Neural cell (in vitro differentiated cells): ENCODE data around the gene ARAP2. TPM values are rescaled to one million over a fixed set of nuclear protein-coding genes. Genes with fewer than 3 reads are reported as not detected.

Experiments used
- H2AFZ ChIP-seq: fragments of 200-600, 300-800 bp; sonication (generic), shearing (Covaris generic); 2 replicates; pipeline ENCODE4 v1.6.0; 2014; ENCODE audit warnings: low read depth, mild to moderate bottlenecking, antibody characterized with exemption, low read length, moderate library complexity
- H3F3A ChIP-seq: fragments of 200-600 bp; shearing (Covaris generic); 2 replicates; pipeline ENCODE4 v1.6.1; 2016; ENCODE audit warnings: mild to moderate bottlenecking, moderate library complexity, mixed read lengths, antibody characterized with exemption, low read length; ENCODE audit not compliant: insufficient read depth, poor library complexity, severe bottlenecking
- H3K27ac ChIP-seq: fragments of 200-600, 300-800 bp; sonication (generic), shearing (Covaris generic); 2 replicates; pipeline ENCODE4 v1.5.1; 2014; ENCODE audit warnings: mild to moderate bottlenecking, low read length, moderate library complexity
- H3K27me3 ChIP-seq: fragments of 300-800, 200-600 bp; sonication (generic), shearing (Covaris generic); 2 replicates; pipeline ENCODE4 v1.6.0; 2014; ENCODE audit warnings: mild to moderate bottlenecking, low read depth, low read length, moderate library complexity; ENCODE audit not compliant: insufficient read depth
- H3K36me3 ChIP-seq: fragments of 300-800, 200-600 bp; sonication (generic), shearing (Covaris generic); 2 replicates; pipeline ENCODE4 v1.5.1; 2014; ENCODE audit warnings: mild to moderate bottlenecking, antibody characterized with exemption, low read length, moderate library complexity; ENCODE audit not compliant: insufficient read depth
- H3K4me2 ChIP-seq: fragments of 300-800, 200-600 bp; sonication (generic), shearing (Covaris generic); 2 replicates; pipeline ENCODE4 v1.6.0; 2014; ENCODE audit warnings: mild to moderate bottlenecking, low read length
- H3K4me3 ChIP-seq: fragments of 300-800, 200-600 bp; sonication (generic), shearing (Covaris generic); 2 replicates; pipeline ENCODE4 v1.5.1; 2014; ENCODE audit warnings: mild to moderate bottlenecking, low read length, moderate library complexity
- H3K79me2 ChIP-seq: fragments of 200-600 bp; shearing (Covaris generic); replicated peaks from 2 replicates; pipeline ENCODE4 v1.6.0; 2014; ENCODE audit warnings: mild to moderate bottlenecking, low read length, moderate library complexity; ENCODE audit not compliant: insufficient read depth
- H3K9ac ChIP-seq: fragments of 300-800, 200-600 bp; sonication (generic), shearing (Covaris generic); 2 replicates; pipeline ENCODE4 v1.6.1; 2016; ENCODE audit warnings: mild to moderate bottlenecking, low read length, mixed read lengths
- H3K9me2 ChIP-seq: fragments of 200-600 bp; shearing (Covaris generic); 2 replicates; pipeline ENCODE4 v1.6.1; 2016; ENCODE audit warnings: mild to moderate bottlenecking, low read length, mixed read lengths; ENCODE audit not compliant: insufficient read depth
- H3K9me3 ChIP-seq: fragments of 200-600, 300-800 bp; sonication (generic), shearing (Covaris generic); 2 replicates; pipeline ENCODE4 v1.6.1; 2016; ENCODE audit warnings: mild to moderate bottlenecking, mixed run types, low read length, moderate library complexity, mixed read lengths
- H4K20me1 ChIP-seq: fragments of 200-600 bp; shearing (Covaris generic); 2 replicates; pipeline ENCODE4 v1.6.1; 2016; ENCODE audit warnings: mild to moderate bottlenecking, mixed run types; ENCODE audit not compliant: insufficient read depth
- CTCF ChIP-seq: fragments of 450-650 bp; IDR thresholded peaks from 2 replicates; pipeline ENCODE4 v1.5.1; 2014; ENCODE audit warnings: antibody characterized with exemption, mild to moderate bottlenecking, moderate library complexity; ENCODE audit not compliant: poor library complexity, severe bottlenecking
- EP300 ChIP-seq: fragments of 450-650 bp; conservative IDR thresholded peaks from 2 replicates; pipeline ENCODE4 v1.6.1; 2014; ENCODE audit warnings: antibody characterized with exemption, mild to moderate bottlenecking, moderate library complexity; ENCODE audit not compliant: poor library complexity, severe bottlenecking
- EZH2 ChIP-seq: fragments of 200-600, 300-800 bp; shearing (Covaris generic), sonication (generic); IDR thresholded peaks from 2 replicates; pipeline ENCODE4 v1.6.1; 2014; ENCODE audit warnings: antibody characterized with exemption, low read length, borderline replicate concordance, mild to moderate bottlenecking; ENCODE audit not compliant: insufficient read depth, poor library complexity, severe bottlenecking
- MXI1 ChIP-seq: fragments of 450-650 bp; conservative IDR thresholded peaks from 2 replicates; pipeline ENCODE4 v1.6.1; 2014; ENCODE audit warnings: antibody characterized with exemption, mild to moderate bottlenecking; ENCODE audit not compliant: poor library complexity, severe bottlenecking
- POLR2AphosphoS5 ChIP-seq: IDR thresholded peaks from 2 replicates; pipeline ENCODE4 v1.6.1; 2012
- RAD21 ChIP-seq: fragments of 450-650 bp; conservative IDR thresholded peaks from 2 replicates; pipeline ENCODE4 v1.6.1; 2014; ENCODE audit warnings: antibody characterized with exemption, mild to moderate bottlenecking, moderate library complexity
- SMC3 ChIP-seq: fragments of 450-650 bp; conservative IDR thresholded peaks from 2 replicates; pipeline ENCODE4 v1.6.1; 2014; ENCODE audit warnings: antibody characterized with exemption, mild to moderate bottlenecking, moderate library complexity; ENCODE audit not compliant: poor library complexity
- TAF1 ChIP-seq: IDR thresholded peaks from 2 replicates; pipeline ENCODE4 v1.6.1; 2012; ENCODE audit warnings: low read depth
- polyA plus RNA-seq: library from polyadenylated mRNA; depleted of rRNA; stranded (reverse); fragments of >200 nt; gene quantifications from 2 replicates; pipeline ENCODE4 v1.2.3, GENCODE V29; 2014
- TF ChIP-seq, protein P1 (sequence below): IDR thresholded peaks from 2 replicates; pipeline ENCODE4 v1.6.1; 2012; ENCODE audit warnings: borderline replicate concordance

ARAP2 gene
- polyA plus RNA-seq, 1 donor from 2014 or later = 2.1 TPM

DNA sequence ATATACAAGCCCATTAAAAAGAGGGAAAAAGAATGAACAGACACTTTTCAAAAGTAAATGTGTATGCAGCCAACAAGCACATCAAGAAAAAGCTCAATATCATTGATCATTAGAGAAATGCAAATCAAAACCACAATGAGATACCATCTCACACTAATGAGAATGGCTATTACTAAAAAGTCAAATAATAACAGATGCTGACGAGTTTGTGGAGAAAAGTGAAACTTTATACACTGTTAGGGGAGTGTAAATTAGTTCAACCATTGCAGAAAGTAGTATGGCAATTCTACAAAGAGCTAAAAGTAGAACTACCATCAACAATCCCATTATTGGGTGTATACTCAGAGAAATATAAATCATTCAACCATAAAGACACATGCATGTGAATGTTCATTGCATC, 203.0 kb downstream of the ARAP2 start:
- TF ChIP-seq TAF1 (no peak), EZH2 (no peak), MXI1 (no peak), POLR2AphosphoS5 (no peak), SMC3 (no peak), CTCF (no peak)
- TF ChIP-seq, protein P1, sequence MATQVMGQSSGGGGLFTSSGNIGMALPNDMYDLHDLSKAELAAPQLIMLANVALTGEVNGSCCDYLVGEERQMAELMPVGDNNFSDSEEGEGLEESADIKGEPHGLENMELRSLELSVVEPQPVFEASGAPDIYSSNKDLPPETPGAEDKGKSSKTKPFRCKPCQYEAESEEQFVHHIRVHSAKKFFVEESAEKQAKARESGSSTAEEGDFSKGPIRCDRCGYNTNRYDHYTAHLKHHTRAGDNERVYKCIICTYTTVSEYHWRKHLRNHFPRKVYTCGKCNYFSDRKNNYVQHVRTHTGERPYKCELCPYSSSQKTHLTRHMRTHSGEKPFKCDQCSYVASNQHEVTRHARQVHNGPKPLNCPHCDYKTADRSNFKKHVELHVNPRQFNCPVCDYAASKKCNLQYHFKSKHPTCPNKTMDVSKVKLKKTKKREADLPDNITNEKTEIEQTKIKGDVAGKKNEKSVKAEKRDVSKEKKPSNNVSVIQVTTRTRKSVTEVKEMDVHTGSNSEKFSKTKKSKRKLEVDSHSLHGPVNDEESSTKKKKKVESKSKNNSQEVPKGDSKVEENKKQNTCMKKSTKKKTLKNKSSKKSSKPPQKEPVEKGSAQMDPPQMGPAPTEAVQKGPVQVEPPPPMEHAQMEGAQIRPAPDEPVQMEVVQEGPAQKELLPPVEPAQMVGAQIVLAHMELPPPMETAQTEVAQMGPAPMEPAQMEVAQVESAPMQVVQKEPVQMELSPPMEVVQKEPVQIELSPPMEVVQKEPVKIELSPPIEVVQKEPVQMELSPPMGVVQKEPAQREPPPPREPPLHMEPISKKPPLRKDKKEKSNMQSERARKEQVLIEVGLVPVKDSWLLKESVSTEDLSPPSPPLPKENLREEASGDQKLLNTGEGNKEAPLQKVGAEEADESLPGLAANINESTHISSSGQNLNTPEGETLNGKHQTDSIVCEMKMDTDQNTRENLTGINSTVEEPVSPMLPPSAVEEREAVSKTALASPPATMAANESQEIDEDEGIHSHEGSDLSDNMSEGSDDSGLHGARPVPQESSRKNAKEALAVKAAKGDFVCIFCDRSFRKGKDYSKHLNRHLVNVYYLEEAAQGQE = no peak
- Histone ChIP-seq H3K27me3 (no peaks in the 10 kb centered on the region), H3K9ac (no peak overlapping the region), H3K9me2 (no peaks in the 10 kb centered on the region), H3K4me3 (no peak overlapping the region), H2AFZ (no peak overlapping the region), H3F3A (no peaks in the 10 kb centered on the region), H3K36me3 (no peaks in the 10 kb centered on the region), H3K4me2 (no peak overlapping the region), H3K27ac (no peak overlapping the region), H3K79me2 (no peaks in the 10 kb centered on the region), H3K9me3 (no peaks in the 10 kb centered on the region), H4K20me1 (no peaks in the 10 kb centered on the region)

GRCh38 chr4:36039026-36039425, 205.3 kb downstream of the ARAP2 start:
- H3K4me2 ChIP-seq = no peak overlapping the region
- no peaks in the 10 kb centered on the region for H4K20me1 ChIP-seq
- no peaks in the 10 kb centered on the region for H3F3A ChIP-seq
- H3K9me3 ChIP-seq = no peaks in the 10 kb centered on the region
- no peak overlapping the region for H3K9ac ChIP-seq
- no peak overlapping the region for H2AFZ ChIP-seq
- no peaks in the 10 kb centered on the region for H3K36me3 ChIP-seq
- H3K27me3 ChIP-seq = no peaks in the 10 kb centered on the region
- TF ChIP-seq MXI1 (no peak), EZH2 (no peak), TAF1 (no peak), POLR2AphosphoS5 (no peak), SMC3 (no peak), CTCF (no peak), RAD21 (no peak), EP300 (no peak)
- TF ChIP-seq, protein P1 = no peak
- H3K79me2 ChIP-seq = no peaks in the 10 kb centered on the region
- no peaks in the 10 kb centered on the region for H3K9me2 ChIP-seq
- no peak overlapping the region for H3K4me3 ChIP-seq
- H3K27ac ChIP-seq = no peak overlapping the region
